GM19193 (cell line): ENCODE measurements around the gene SULT1A4.
"Not testable (repeated sequence)": the region's sequence is repeated elsewhere in the genome, so short reads cannot be mapped to it uniquely, and the experiment has no call there.

Experiments
- POLR2A ChIP-seq: IDR thresholded peaks from 4 replicates; pipeline ENCODE4 v1.6.1; 2011; ENCODE audit not compliant: insufficient read depth, insufficient read length; ENCODE audit errors: extremely low read depth

Gene SULT1A4

GRCh38 chr16:29459706-29460646 lies at the start of gene SULT1A4:
Gene SULT1A4 (plus strand): TSS chr16:29459913. CDS start chr16:29461386, 1,473 bp downstream.
- TF ChIP-seq POLR2A, result not testable (repeated sequence)

- not testable (repeated sequence) for TF ChIP-seq POLR2A
Measured at GRCh38 chr16:29454269-29454668, 5.4 kb upstream of the SULT1A4 start, which contains the start of the genes BOLA2 and SLX1B. Gene BOLA2 (minus strand): TSS chr16:29454351. CDS start chr16:29454253, 98 bp downstream. Gene SLX1B (plus strand): TSS chr16:29454533.

GRCh38 chr16:29506308-29506707 lies 46.6 kb downstream of the SULT1A4 start, which contains the start of gene NPIPB12:
Gene NPIPB12 (minus strand): TSS chr16:29506408.
- TF ChIP-seq POLR2A, result not testable (repeated sequence)
